Right atrium auricular region (tissue), 2 donors: Measurements from ENCODE around the gene CDK5. TPM values are rescaled to one million over a fixed set of nuclear protein-coding genes. Genes with fewer than 3 reads are reported as not detected.

Source experiments
- DNase-seq: peaks from one replicate; pipeline ENCODE4 v3.0.0-alpha.2; 2019; ENCODE audit warnings: low spot score
- H3K27ac ChIP-seq, 2 donors: fragments of 200-600 bp; sonication (generic); 1 replicate in 1 of 2; 2 replicates in 1 of 2; pipeline ENCODE4 v1.5.1; 2016 to 2019
- H3K27me3 ChIP-seq, 2 donors: fragments of 200-600 bp; sonication (generic); one replicate each; pipeline versions ENCODE4 v1.5.1 to v1.6.0; 2017 to 2019
- H3K36me3 ChIP-seq: fragments of 200-600 bp; sonication (generic); one replicate; pipeline ENCODE4 v1.5.1; 2016
- H3K4me1 ChIP-seq, 2 donors: fragments of 200-600 bp; sonication (generic); one replicate each; pipeline versions ENCODE4 v1.5.1 to v1.6.0; 2017 to 2019
- H3K4me3 ChIP-seq, 2 donors: fragments of 200-600 bp; sonication (generic); 1 replicate in 1 of 2; 2 replicates in 1 of 2; pipeline ENCODE4 v1.5.1; 2017 to 2019; ENCODE audit warnings: mild to moderate bottlenecking in 1 of 2, moderate library complexity in 1 of 2
- H3K9me3 ChIP-seq, 2 donors: fragments of 200-600 bp; sonication (generic); one replicate each; pipeline ENCODE4 v1.5.1; 2019
- CTCF ChIP-seq, 2 donors: fragments of 200-600 bp; sonication (generic); IDR thresholded peaks; one replicate each; pipeline ENCODE4 v1.5.1; 2019; ENCODE audit warnings: antibody characterized with exemption in 2 of 2
- total RNA-seq, 2 donors: library from RNA; depleted of rRNA; stranded (reverse); fragments of >200 nt; gene quantifications; one replicate each; pipeline ENCODE4 v1.1.0, GENCODE V29; 2016

The CDK5 gene
- total RNA-seq, 2 donors from 2014 or later = 4.4 to 4.9 TPM

- no peak for DNase-seq
- peaks cover 77% of the 10 kb centered on the region for H3K36me3 ChIP-seq
Observed at GRCh38 chr7:151073990-151074389, 16.3 kb upstream of the CDK5 start.

GRCh38 chr7:151071032-151071866 lies 13.6 kb upstream of the CDK5 start:
- no peak for TF ChIP-seq CTCF (IDR thresholded peaks at IDR 0.05)
- peaks cover 0 to under 1% of the 10 kb centered on the region in 2 donors for H3K4me1 ChIP-seq
- DNase-seq = no peak
- no peak overlapping the region for H3K27ac ChIP-seq
- H3K36me3 ChIP-seq = peaks cover 99% of the 10 kb centered on the region
- H3K4me3 ChIP-seq = no peak overlapping the region
- no peaks in the 10 kb centered on the region for H3K27me3 ChIP-seq
- H3K9me3 ChIP-seq = no peaks in the 10 kb centered on the region

More at GRCh38 chr7:151073990-151074389, 16.3 kb upstream of the CDK5 start:
- no peak for TF ChIP-seq CTCF (IDR thresholded peaks at IDR 0.05)
- H3K4me1 ChIP-seq = peaks cover 0 to 28% of the 10 kb centered on the region in 2 donors
- H3K27ac ChIP-seq = no peak overlapping the region
- H3K4me3 ChIP-seq = no peak overlapping the region
- H3K27me3 ChIP-seq = no peaks in the 10 kb centered on the region
- no peaks in the 10 kb centered on the region for H3K9me3 ChIP-seq

- Histone ChIP-seq H3K4me1 (no peaks in the 10 kb centered on the region), H3K27me3 (no peaks in the 10 kb centered on the region), H3K4me3 (no peak overlapping the region), H3K9me3 (no peaks in the 10 kb centered on the region), H3K27ac (no peak overlapping the region), H3K36me3 (peaks cover 99% of the 10 kb centered on the region)
- DNase-seq = no peak
- no peak for TF ChIP-seq CTCF (IDR thresholded peaks at IDR 0.05)
Observed at GRCh38 chr7:151070574-151070960, 12.9 kb upstream of the CDK5 start.

- Histone ChIP-seq H3K27ac (no peak overlapping the region), H3K36me3 (peaks cover 99% of the 10 kb centered on the region), H3K4me3 (no peak overlapping the region), H3K27me3 (no peaks in the 10 kb centered on the region), H3K4me1 (no peaks in the 10 kb centered on the region), H3K9me3 (no peaks in the 10 kb centered on the region)
- DNase-seq = no peak
- TF ChIP-seq CTCF (IDR thresholded peaks at IDR 0.05) = no peak
Observed at GRCh38 chr7:151069841-151070573, 12.3 kb upstream of the CDK5 start.

- Histone ChIP-seq H3K36me3 (peaks cover 91% of the 10 kb centered on the region), H3K4me1 (peaks cover 0 to 6% of the 10 kb centered on the region in 2 donors), H3K27me3 (no peaks in the 10 kb centered on the region), H3K9me3 (no peaks in the 10 kb centered on the region), H3K4me3 (no peak overlapping the region), H3K27ac (no peak overlapping the region)
- TF ChIP-seq CTCF (IDR thresholded peaks at IDR 0.05) = no peak
- no peak for DNase-seq
Observed at GRCh38 chr7:151068069-151068773, 10.5 kb upstream of the CDK5 start.
